T-helper 1 cell (primary cell): Measurements from ENCODE around the gene TADA3.

Source experiments
- DNase-seq, 5 donors: peaks; one replicate each; pipeline ENCODE4 v3.0.0-alpha.2; 2012 to 2020

TADA3 gene

DNA sequence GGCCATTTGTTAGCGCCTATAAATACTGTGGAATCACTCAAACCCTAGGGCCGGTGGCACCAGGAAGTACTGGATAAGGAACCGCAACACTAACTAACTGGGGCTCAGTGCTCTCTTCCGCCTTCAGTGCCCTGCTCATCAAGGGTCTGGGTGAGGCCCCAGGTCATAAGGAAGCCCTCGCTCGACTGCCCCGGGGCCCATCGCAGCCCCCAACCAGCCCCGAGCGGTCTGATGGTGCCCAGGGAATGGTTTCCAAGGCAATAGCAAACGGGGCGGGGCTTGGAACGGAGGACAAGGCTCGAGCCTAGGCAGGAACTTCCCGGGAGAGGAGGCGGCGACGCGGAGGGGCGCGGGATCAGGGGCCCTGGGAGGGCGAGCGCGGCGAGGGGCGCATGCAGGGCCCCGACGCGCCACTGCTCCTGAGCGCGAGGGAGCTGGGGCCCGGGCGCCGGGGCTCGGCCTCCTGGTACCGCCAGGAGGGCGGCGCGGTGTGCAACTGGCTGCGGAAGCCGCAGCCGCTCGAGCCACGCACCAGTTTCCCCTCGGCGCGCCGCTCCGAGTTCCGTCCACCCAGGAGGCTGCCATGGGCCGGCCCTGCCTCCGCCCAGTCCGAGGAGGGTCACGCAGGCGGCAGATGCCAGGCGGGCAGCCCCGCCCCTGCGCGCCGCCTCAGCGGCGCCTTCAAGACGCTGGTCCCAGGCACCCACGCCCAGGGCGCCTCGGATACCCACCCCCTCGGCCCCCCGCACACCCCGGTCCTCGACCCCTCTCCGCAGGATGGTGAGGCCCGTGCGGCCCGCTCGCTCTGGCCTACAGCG is 17.6 kb upstream of the TADA3 start, which contains the start of gene TTLL3:
Gene TTLL3 (plus strand): TSS at position 648 of the 818 bp plus-strand sequence. CDS start 400 bp downstream, outside the sequence.
- DNase-seq, result peak in 4 of 5 donors; percentile 28 to 54 (median 36)

DNA sequence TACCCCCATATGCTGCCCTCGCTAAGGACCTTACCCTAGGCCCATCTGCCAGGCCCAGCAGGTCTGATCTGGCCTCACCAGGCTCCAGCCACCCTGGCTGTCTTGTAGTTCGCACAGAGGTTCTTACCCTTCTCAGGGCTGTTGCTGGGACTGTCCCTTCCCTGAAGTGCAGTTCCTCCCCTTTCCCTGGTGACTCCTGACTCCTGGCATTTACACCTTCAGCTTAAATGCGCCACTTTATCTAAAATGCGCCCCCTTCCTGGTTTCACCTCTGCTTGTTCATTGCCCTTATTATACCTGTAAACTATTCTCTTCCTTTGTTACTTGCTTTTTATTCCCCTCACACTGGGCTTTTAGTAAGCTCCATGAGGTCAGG is 17.0 kb upstream of the TADA3 start:
- DNase-seq, result no peak

DNA sequence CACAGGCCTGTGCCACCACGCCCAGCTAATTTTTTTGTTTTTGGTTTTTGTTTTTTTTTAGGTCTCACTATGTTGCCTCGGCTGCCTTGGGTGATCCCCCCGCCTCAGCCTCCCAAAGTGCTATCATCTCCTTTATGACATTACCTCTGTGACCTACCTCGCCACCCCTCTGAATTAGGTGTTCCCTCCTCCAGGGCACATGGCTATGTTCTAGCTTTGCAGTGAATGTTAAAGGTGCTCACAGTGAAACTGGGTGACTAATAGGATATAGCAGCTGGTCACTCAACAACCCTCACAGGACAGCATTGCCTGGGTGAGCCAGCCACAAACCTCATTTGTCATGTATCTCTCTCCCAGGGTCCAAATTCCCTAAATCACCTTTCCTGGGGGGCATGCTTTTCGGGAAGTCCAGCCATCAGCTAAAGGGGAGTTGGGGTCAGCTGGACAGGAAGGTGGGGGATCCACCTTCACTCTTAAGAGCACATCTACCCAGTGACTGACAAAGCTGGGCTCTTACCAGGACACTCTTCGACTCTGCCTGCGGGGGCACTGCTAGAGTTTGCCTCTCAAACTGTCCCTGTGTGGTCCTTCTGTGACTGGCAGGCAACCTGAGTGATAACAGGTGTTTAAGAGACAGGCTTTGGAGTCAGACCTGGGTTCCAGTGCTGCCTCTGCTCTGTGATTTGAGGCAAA is 16.2 kb upstream of the TADA3 start:
- peak in 4 of 5 donors; percentile 21 to 60 (median 29) for DNase-seq

DNA sequence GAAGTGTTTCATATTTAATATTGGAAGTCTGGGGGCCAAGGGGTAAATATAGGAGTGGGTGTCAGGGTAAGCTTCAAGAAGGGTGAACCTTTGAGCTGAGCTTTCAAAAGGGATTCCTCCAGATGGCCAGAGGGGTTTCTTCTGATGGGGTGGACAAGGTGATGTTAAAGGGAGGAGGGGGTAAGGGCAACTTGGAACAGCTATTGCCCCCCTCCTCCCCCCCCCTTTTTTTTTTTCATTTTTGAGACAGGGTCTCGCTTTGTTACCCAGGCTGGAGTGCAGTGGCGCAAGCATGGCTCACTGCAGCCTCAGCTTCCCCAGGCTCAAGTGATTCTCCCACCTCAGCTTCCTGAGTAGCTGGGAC is 15.7 kb upstream of the TADA3 start:
- DNase-seq, result no peak

DNA sequence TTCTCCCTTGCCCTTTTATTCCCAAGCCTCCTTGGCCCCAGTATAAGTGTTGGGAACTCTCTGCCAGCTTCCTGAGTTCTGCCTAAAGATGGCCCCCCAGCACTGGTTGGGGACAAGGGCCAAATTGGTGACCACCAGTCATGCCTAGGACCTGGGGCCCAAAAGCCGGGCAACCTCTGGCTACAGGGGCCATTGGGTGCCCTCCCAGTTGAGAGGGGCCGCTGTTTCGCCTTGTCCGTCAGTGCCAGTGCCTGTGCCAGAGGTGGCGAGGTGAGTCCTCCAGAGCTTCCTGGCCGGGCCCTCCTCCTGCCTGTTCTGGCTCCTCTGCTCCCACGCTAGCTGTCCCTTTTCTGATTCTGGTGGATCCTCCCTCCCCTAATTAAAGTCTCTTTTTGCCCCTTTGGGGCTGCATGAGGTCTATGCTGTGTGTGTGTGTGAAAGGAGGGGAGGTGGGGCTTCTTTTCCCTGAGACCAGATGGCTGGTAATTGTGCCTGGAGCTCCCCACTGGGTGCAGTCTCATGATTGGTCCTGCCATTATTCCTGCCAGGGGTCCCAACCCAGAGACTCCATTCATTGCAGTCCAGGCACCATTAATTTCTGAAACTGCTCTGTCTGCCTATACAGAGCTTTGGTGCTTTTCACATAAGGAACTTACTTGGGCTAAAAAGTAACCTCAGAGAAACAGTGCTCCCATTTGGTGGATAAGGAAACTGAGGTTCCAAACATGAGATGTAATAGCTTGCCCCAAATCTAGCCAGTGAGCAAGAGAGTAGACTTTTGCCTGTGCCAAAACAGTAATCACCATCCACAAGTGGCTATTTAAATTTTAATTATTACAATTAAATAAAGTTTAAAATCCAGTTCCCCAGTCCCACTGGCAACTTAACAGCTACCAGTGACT is 14.7 kb upstream of the TADA3 start:
- DNase-seq, result no peak

DNA sequence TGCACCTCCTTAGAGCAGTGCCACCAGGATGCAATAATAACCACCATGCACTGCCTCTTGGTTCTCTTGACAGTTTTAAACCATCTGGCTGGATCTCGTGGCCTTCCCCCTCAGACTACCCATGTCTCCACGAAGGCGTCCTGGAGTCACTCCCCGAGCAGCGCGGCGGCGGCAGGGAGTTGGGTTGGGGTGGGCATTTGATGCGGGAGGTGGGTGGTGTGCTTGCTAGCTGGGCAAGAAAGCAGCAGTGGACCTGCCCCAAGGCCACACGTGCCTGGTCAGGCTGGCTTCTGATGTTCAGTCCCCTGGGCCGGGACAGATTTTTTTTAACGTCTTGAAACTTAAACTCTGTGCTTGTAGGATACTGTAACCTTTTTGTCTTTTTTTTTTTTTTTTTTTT is 13.9 kb upstream of the TADA3 start:
- no peak for DNase-seq

DNA sequence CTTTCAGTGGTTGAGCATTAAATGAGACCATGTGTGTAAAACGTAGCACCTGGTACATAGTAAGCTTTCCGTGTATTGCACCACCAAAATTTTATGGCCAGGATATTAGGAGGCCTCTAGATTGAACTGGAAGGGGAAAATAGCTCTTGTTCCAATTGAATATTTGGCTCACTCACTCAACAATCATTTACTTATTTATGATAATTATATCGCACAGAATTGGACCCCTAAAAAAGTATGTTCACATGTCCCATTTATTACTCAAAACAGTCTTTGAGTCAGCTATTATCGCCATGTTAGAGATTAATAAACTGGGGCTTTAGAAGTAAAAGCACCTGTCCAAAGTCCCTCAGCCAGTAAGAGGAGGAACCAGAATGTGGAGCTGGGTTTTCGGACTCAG is 12.7 kb upstream of the TADA3 start:
- no peak for DNase-seq

DNA sequence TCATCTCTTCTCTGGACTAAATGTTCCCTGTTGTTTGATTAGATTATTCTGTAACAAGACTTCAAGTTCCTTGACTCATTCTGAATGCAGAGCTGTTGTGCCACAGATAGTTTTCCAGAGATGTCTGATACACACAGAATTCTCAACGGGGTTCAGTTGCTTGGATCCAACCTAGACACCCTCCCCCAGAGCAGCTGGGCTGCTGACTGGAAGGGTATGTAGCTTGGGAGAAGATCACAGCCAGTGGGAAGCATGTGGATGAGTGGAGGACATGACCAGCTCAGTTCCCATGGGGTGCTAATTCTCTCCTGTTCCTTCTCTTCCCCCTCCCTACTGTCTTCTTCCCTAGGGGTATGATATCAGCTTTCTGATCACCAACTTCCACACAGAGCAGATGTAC is 11.2 kb upstream of the TADA3 start:
- no peak for DNase-seq

DNA sequence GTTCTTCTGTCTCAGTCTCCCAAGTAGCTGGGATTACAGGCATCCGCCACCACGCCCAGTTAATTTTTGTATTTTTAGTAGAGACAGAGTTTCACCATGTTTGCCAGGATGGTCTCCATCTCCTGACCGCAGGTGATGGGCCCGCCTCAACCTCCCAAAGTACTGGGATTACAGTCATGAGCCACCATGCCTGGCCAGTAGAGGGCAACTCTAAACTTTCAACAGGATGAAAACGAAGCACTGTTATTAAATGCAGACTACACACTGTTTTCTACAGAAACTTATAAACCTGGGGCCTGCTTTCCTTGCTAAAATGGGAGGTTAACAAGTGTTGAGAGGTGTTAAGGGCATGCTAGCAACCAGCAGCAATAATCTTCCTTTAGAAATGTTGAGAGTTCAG is 8.3 kb upstream of the TADA3 start:
- no peak for DNase-seq

DNA sequence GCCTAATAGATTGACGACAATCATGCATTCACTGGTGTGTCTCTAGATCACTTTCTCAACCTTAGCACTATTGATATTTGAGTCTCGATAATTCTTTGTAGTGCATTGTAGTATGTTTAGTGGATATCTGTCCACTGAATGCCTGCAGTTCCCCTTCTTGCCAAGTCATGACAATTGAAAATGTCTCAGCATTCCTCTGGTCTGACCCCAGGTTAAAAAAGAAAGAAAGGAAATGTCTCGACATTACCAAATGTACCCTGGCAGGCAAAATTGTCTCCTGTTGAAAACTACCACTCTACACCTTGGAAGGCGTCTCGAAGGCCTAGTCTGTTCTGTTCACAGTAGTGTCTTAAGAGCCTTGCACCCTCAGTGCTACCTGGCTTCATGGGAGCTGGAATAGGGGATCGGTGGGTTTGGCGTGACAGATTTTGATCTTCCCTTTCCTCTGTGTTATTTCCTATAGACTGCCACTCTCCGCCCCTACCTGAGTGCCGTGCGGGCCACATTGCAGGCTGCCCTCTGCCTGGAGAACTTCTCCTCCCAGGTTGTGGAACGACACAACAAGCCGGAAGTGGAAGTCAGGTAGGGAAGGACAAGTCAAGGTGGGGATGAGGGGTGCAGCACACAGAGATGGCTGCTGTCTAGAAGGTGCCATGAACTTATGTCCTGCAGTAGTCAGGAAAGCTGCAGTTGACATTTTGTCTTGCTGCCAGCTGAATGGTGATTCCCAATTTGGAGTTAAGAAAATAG is 5.1 kb upstream of the TADA3 start:
- no peak for DNase-seq

DNA sequence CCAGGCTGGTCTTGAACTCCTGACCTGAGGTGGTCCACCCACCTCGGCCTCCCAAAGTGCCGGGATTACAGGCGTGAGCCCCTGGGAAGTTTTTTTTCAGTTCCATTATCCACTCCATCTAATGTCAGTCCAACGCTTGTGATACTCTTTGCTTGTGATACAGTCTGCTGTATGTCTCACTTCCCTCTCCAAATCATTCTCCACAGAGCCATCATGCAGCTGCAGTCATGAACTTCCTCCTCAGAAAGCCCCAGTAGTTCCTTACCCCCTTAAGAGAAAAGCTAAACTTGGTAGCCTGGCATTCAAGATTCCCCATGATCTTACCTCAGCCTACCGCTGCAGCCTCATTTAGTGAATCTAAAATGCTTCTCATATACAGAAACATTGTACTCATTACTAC is 2.9 kb upstream of the TADA3 start:
- DNase-seq, result no peak

DNA sequence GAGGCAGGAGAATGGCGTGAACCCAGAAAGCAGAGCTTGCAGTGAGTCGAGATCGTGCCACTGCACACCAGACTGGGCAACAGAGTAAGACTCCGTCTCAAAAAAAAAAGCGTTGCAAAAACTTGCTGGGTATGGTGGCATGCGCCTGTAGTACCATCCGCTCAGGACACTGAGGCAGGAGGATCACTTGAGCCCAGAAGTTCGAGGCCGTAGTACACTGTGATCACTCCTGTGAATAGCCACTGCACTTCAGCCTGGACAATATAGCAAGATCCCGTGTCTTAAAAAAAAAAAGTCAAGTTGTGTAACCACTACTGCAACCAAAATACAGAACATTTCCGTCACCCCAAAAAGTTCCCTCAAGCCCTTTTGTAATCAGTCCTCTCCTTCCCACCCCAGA is 2.1 kb upstream of the TADA3 start:
- no peak for DNase-seq

DNA sequence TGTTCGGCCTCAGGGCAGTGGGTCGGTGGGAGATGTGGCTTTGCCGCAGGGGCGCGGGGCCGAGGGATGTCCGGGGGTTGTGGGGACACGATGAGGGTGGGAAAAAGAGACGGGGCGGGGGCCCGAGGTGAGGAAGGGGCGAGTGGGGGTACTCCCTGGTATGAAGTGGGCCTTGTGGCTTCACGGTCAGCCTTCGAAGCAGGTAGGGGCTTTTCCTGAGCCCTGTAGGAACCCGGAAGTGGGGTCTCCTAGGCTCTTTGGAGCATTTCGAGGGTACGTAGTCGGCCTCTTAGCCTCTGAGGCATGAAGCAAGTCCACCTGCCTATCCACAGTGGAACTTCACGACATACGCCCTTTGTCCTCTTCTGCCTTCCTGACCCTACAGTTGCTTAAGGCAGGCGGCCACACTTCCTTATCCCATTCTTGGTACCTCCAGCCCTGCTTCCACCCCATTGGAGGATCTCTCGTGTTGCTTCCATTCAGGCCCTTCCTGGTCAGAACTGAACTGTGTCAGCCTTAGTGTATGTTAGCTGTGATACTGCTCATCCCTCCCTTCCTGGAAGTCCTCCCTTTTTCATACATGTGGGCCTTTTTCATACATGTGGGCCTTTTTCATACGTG is 998 bp upstream of the TADA3 start:
- DNase-seq, result peak in 3 of 5 donors; percentile 9 to 40 (median 29)

DNA sequence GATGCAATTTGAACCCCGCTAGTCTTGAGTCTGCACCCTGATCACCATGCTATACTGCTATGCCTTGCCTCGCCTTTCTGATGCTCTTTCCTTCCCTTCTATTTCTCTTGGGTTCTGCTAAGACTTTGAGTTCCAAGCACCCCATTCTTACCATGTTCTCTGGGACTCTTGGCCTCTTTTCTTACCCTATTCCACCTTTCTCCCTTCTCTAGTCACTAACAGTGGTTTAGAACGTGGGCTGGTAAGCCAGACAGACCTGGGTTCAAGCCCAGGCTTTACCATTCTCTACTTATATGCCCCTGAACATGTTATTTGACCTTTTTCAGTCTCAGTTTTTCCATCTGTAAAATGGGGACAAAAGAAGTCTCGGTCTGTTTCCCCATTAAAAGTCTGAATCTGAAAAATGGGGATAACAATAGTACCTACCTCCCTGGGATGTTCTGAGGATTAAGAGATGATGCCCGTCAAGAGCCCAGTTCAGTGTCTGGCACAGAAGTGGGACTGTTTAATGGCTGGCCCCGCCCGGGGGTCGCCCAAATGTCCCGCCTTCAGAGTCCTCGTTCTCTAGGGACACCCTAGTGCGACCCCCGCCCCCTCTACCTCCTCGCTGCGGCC is 376 bp downstream of the TADA3 start:
- DNase-seq, result no peak

DNA sequence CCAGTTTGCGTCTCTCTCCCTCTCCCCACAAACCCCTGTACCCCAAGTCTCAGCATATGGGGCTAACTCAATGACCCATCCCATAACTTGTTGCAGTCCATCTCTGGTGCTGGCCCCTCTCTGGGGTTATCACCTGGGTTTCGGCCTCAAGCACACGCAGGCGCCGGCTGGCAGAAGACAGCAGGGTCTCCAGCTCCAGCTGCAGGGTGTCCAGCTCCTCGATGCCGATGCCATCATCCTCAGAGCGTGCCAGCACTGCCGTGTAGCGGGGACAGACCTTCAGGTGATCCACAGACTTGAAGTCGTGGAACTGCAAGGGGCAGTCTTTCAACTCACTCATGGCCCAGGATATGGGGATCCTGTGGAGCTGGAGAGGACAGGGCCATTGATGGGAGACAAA is 1.1 kb downstream of the TADA3 start:
- DNase-seq, result no peak

DNA sequence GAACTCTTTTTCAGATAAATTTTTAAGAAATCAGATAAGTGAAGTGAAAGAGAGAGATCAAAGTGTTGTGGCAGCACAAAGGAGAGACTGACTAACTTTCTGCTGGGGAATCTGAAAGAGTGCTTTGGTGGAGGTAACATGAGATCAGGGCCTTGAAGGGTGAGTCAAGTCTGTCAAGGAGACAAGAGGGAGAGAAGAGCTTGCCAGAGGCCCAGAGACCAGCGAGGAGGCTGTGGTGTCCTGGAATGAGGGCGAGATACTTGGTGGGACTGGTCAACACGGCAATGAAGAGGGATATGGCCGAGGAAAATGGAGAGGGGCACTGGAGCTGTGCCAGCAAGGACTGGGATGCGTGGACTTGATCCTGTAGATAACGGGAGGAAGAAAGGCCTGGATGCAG is 4.6 kb downstream of the TADA3 start:
- DNase-seq, result no peak

DNA sequence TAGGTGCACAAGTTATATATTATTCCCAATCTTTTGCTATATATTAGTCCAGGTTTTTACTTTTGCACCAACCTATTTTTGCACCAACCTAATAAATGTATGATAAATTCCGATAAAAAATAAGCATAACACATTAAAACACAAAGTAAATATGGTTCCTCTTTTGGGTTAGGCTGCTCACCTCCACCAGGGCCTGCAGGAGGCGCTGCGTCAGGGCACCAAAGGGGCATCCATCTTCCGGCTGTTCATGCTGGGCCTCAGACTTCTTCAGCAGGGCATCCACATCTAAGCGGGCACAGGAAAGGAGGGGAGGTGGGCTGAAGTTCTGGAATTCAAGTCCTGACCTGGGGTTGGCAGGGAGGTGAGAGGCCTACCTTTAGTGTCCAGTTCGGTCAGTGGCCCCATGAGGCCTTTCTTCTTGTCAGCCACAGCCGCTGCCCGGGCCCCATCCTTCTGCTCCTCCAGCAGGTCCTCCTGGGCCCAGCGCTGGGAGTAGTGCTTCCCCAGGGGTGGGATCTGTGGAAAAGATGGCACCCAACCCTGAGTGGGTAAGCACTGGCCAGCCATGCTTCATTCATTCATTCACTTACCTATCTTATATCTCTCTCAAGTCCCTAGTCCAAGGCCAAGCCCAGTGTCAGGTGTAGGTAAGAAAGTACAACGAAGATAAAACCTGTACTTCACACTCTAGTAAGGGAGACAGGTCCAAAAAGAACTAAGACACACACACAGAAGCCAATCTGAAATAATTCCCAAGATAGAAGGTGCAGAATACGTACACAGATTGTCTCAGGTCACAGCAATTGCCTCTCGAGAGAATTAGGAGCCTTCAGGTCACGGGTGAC is 5.2 kb downstream of the TADA3 start:
- no peak for DNase-seq

DNA sequence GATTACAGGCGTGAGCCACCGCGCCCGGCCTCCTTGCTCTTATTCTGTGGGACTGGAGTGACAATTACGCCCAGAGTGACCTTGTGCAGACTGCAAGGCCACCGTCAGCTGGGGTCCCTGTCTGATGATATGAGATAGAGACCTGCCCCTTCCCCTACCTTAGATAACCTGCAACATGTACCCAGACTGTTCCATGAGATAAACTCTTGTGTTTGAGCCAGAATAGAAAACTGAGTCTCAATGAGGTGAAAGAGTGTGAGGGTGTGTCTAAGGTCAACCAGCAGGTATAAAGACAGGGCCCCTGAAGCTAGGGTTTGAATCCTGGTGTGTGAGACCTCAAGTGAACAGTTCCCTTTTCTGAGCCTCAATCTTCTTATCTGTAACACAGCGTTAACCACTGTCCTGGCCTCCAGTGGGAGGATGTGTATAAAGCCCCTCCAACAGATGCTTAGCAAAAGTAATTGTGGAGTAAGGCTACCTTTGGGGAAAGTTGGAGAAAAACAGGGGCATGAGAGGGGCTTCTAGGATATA is 6.0 kb downstream of the TADA3 start:
- no peak for DNase-seq

DNA sequence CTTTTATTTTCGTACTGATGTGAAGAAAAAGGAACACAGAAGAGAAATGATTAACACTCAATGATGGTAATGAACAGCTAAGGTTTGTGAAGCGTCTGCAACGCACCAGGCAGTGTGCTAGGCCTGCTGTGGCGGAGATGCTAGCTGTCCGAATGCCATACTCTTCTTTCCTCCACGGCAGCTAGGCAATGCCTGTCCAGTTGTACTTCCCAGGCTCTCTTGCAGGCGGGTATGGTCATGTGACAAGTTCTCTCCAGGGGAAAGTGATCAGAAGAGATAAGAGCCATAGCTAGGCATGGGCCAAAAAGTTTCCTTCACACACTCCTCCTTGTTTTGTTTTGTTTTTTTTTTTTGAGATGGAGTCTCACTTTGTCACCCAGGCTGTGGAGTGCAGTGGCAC is 6.7 kb downstream of the TADA3 start:
- DNase-seq, result no peak

DNA sequence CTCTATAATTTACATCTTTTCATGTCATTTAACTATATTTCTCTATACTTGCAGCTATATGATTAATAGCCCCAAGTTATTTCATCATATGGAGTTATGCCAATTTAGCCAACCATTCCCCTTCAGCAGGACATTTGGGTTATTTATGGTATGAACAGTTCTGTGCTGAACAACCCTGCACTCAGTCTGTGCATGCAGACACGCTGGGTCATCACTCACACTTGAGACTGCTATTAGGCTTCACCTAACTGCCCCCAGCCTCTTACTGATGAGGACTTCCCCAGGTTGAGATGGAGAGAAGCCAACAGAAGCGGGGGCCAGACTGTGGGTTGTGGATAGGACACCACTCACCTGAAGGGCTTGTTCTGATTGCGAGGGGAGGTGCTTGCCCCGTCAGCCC is 7.3 kb downstream of the TADA3 start:
- no peak for DNase-seq
